MM.1S (cell line): ENCODE measurements around the gene TPPP2.

Experiments used
- CTCF ChIP-seq: fragments of 300-600 bp; sonication (generic); IDR thresholded peaks from 2 replicates; pipeline ENCODE4 v1.5.1; 2016; ENCODE audit warnings: antibody characterized with exemption, low read length, mixed read lengths
- EZH2phosphoT487 ChIP-seq: fragments of 300-600 bp; sonication (generic); IDR thresholded peaks from 2 replicates; pipeline ENCODE4 v1.6.1; 2018; ENCODE audit warnings: antibody characterized with exemption, low read length

DNA sequence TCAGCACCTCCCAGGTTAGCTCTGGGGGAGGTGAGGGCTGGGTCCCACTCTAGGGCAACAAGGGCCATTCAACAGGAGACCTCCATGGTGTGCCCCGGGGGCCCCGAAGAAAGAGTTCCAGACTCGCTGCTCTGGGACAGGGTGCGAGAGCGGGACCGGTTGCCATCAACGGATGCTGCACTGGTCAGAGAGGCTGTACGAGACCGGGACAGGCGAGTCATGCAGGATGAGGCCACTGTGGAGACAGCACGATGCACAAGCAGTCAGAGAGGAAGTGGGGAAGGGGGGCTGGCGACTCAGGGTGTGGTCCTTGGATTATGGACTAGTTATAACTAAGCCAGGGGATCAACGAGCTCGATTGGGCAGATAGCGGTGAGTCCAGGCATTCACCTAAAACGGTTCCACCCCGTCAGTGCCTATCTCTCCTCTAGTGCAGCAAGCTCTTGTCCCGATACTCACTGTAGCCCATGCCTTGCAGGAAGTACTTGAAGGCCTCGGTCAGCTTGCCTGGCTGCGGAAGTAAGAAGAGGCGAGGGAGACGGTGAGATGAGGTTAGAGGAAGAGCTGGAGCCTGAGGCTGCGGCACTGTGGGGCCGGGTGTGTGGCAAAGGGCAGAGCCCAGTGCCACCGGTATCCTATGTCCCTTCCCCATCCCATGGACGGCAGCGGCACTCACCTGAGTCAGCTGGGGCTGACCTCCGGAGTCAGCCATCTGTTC is 12.3 kb upstream of the TPPP2 start:
- no peak for TF ChIP-seq EZH2phosphoT487
- no peak for TF ChIP-seq CTCF
